Peyer's patch (tissue), 4 donors: ENCODE results near the gene CCNJ. TPM values are rescaled to one million over a fixed set of nuclear protein-coding genes. Genes with fewer than 3 reads are reported as not detected.

Experiments
- DNase-seq, 3 donors: peaks; one replicate each; pipeline ENCODE4 v3.0.0-alpha.2; 2017 to 2019
- H3K27ac ChIP-seq, 4 donors: fragments of 200-600 bp; sonication (generic); one replicate each; pipeline ENCODE4 v1.5.1; 2016 to 2019
- H3K27me3 ChIP-seq, 2 donors: fragments of 200-600 bp; sonication (generic); one replicate each; pipeline ENCODE4 v1.5.1; 2019
- H3K36me3 ChIP-seq, 3 donors: fragments of 200-600 bp; sonication (generic); one replicate each; pipeline ENCODE4 v1.5.1; 2016 to 2019
- H3K4me1 ChIP-seq, 4 donors: fragments of 200-600 bp; sonication (generic); one replicate each; pipeline ENCODE4 v1.5.1; 2016 to 2019
- H3K4me3 ChIP-seq, 4 donors: fragments of 200-600 bp; sonication (generic); 1 replicate in 3 of 4; 2 replicates in 1 of 4; pipeline ENCODE4 v1.5.1; 2016 to 2019; ENCODE audit warnings: mild to moderate bottlenecking in 1 of 4
- H3K9me3 ChIP-seq, 4 donors: fragments of 200-600 bp; sonication (generic); one replicate each; pipeline ENCODE4 v1.5.1; 2016 to 2019; ENCODE audit warnings: mild to moderate bottlenecking in 1 of 4
- CTCF ChIP-seq, 6 experiments: fragments of 450-650 bp in 4 of 6; fragments of 200-600 bp in 2 of 6; sonication (generic) in 1 of 6; IDR thresholded peaks; one replicate each; pipeline ENCODE4 v1.5.1; 2017 to 2019; ENCODE audit warnings: antibody characterized with exemption in 6 of 6, mild to moderate bottlenecking in 3 of 6, moderate library complexity in 1 of 6
- POLR2A ChIP-seq, 2 donors: fragments of 450-650 bp; IDR thresholded peaks; one replicate each; pipeline ENCODE4 v1.5.1; 2017; ENCODE audit warnings: antibody characterized with exemption in 2 of 2, mild to moderate bottlenecking in 2 of 2, moderate library complexity in 2 of 2
- total RNA-seq, 4 donors: library from RNA; depleted of rRNA; stranded (reverse); fragments of >200 nt; gene quantifications; one replicate each; pipeline ENCODE4 v1.1.0, GENCODE V29; 2016

The CCNJ gene
- total RNA-seq, 4 donors from 2014 or later, result 1.7 to 5.8 (median 4.5) TPM

GRCh38 chr10:96072674-96073073, 29.3 kb downstream of the CCNJ start:
- no peak for DNase-seq
- Histone ChIP-seq H3K9me3 (no peaks in the 10 kb centered on the region), H3K4me1 (no peaks in the 10 kb centered on the region), H3K4me3 (no peak overlapping the region), H3K27ac (no peak overlapping the region), H3K36me3 (no peaks in the 10 kb centered on the region), H3K27me3 (no peaks in the 10 kb centered on the region)
- TF ChIP-seq CTCF (IDR thresholded peaks at IDR 0.05), result no peak
- no peak for TF ChIP-seq POLR2A (IDR thresholded peaks at IDR 0.05)

- H3K36me3 ChIP-seq, result no peaks in the 10 kb centered on the region
- TF ChIP-seq POLR2A (IDR thresholded peaks at IDR 0.05) (no peak), CTCF (IDR thresholded peaks at IDR 0.05) (no peak)
- no peak for DNase-seq
- no peaks in the 10 kb centered on the region for H3K4me1 ChIP-seq
- no peak overlapping the region for H3K4me3 ChIP-seq
- no peaks in the 10 kb centered on the region for H3K9me3 ChIP-seq
- H3K27ac ChIP-seq, result no peak overlapping the region
- no peaks in the 10 kb centered on the region for H3K27me3 ChIP-seq
Observed at GRCh38 chr10:96073722-96074121, 30.3 kb downstream of the CCNJ start.

GRCh38 chr10:96074776-96075175, 31.4 kb downstream of the CCNJ start:
- Histone ChIP-seq H3K4me1 (no peaks in the 10 kb centered on the region), H3K27me3 (no peaks in the 10 kb centered on the region), H3K36me3 (no peaks in the 10 kb centered on the region), H3K27ac (no peak overlapping the region), H3K9me3 (no peaks in the 10 kb centered on the region), H3K4me3 (no peak overlapping the region)
- no peak for DNase-seq
- TF ChIP-seq POLR2A (IDR thresholded peaks at IDR 0.05), result no peak
- TF ChIP-seq CTCF (IDR thresholded peaks at IDR 0.05), result no peak

GRCh38 chr10:96075977-96076376, 32.6 kb downstream of the CCNJ start:
- TF ChIP-seq CTCF (IDR thresholded peaks at IDR 0.05) (no peak), POLR2A (IDR thresholded peaks at IDR 0.05) (no peak)
- DNase-seq, result no peak
- H3K4me1 ChIP-seq, result no peaks in the 10 kb centered on the region

GRCh38 chr10:96077156-96077555, 33.8 kb downstream of the CCNJ start:
- no peak for DNase-seq
- Histone ChIP-seq H3K4me1 (no peaks in the 10 kb centered on the region), H3K36me3 (no peaks in the 10 kb centered on the region), H3K9me3 (no peaks in the 10 kb centered on the region), H3K27me3 (no peaks in the 10 kb centered on the region), H3K4me3 (no peak overlapping the region), H3K27ac (no peak overlapping the region)
- TF ChIP-seq POLR2A (IDR thresholded peaks at IDR 0.05) (no peak), CTCF (IDR thresholded peaks at IDR 0.05) (no peak)

More at GRCh38 chr10:96075977-96076376, 32.6 kb downstream of the CCNJ start:
- no peaks in the 10 kb centered on the region for H3K36me3 ChIP-seq
- H3K9me3 ChIP-seq, result no peaks in the 10 kb centered on the region
- H3K4me3 ChIP-seq, result no peak overlapping the region
- no peak overlapping the region for H3K27ac ChIP-seq
- H3K27me3 ChIP-seq, result no peaks in the 10 kb centered on the region

- TF ChIP-seq POLR2A (IDR thresholded peaks at IDR 0.05) (no peak), CTCF (IDR thresholded peaks at IDR 0.05) (no peak)
- H3K27ac ChIP-seq, result no peak overlapping the region
- DNase-seq, result no peak
- H3K4me1 ChIP-seq, result no peaks in the 10 kb centered on the region
- no peak overlapping the region for H3K4me3 ChIP-seq
- H3K36me3 ChIP-seq, result no peaks in the 10 kb centered on the region
- no peaks in the 10 kb centered on the region for H3K27me3 ChIP-seq
- H3K9me3 ChIP-seq, result no peaks in the 10 kb centered on the region
Observed at GRCh38 chr10:96082153-96082552, 38.8 kb downstream of the CCNJ start.
